H1 (cell line): ENCODE measurements around the gene STAC. TPM values are rescaled to one million over a fixed set of nuclear protein-coding genes. Genes with fewer than 3 reads are reported as not detected.

Experiments
- CBX8 ChIP-seq: fragments of 300-800, 300-1000 bp; sonication (generic); IDR thresholded peaks from 2 replicates; pipeline ENCODE4 v1.7.1; 2016; ENCODE audit warnings: low read depth, low read length, borderline replicate concordance
- CHD1 ChIP-seq: IDR thresholded peaks from 2 replicates; pipeline ENCODE4 v1.6.1; 2012; ENCODE audit warnings: low read depth, low read length, improper control_type of control experiment
- CHD7 ChIP-seq: fragments of 300-600 bp; sonication (generic); IDR thresholded peaks from 2 replicates; pipeline ENCODE4 v1.7.1; 2012; ENCODE audit warnings: low read length, moderate library complexity, mild to moderate bottlenecking, inconsistent platforms; ENCODE audit not compliant: insufficient replicate concordance
- CTBP2 ChIP-seq: IDR thresholded peaks from 2 replicates; pipeline ENCODE4 v1.7.0; 2011; ENCODE audit warnings: borderline replicate concordance, mild to moderate bottlenecking, moderate library complexity, mixed read lengths, low read length; ENCODE audit not compliant: insufficient read depth, insufficient read length
- FOSL1 ChIP-seq: IDR thresholded peaks from 2 replicates; pipeline ENCODE4 v1.6.1; 2011; ENCODE audit warnings: mild to moderate bottlenecking, low read depth, low read length, moderate library complexity; ENCODE audit not compliant: insufficient read depth
- JUND ChIP-seq: IDR thresholded peaks from 2 replicates; pipeline ENCODE4 v1.6.1; 2011; ENCODE audit warnings: mild to moderate bottlenecking, improper control_type of control experiment, low read length
- PHF8 ChIP-seq: fragments of 200-600 bp; sonication (generic); conservative IDR thresholded peaks from 2 replicates; pipeline ENCODE4 v1.7.1; 2012; ENCODE audit warnings: low read depth, mild to moderate bottlenecking, inconsistent platforms, low read length, moderate library complexity
- YY1 ChIP-seq: IDR thresholded peaks from 2 replicates; pipeline ENCODE4 v1.6.1; 2011; ENCODE audit warnings: low read depth, mild to moderate bottlenecking, low read length
- ZNF274 ChIP-seq: IDR thresholded peaks from 2 replicates; pipeline ENCODE4 v1.7.0; 2012; ENCODE audit warnings: low read length, borderline replicate concordance; ENCODE audit errors: extremely low read depth
- polyA plus RNA-seq, 7 experiments: library from polyadenylated mRNA; depleted of rRNA in 3 of 7; stranded (reverse) in 5 of 7; unstranded in 2 of 7; fragments of >200 nt in 5 of 7; fragments of 200-250 nt in 2 of 7; gene quantifications; 1 replicate in 5 of 7; 2 replicates in 1 of 7; 4 replicates in 1 of 7; pipeline versions ENCODE4 v1.2.1 to v1.2.3, GENCODE V29; 2011 to 2013; ENCODE audit warnings: missing spikeins in 2 of 7, mixed read lengths in 2 of 7
- total RNA-seq: library from RNA; stranded (reverse); fragmentation: NEBNext Ultra II Directional; extraction: Animal tissue kit (Norgen Biotek cat#: 25700); gene quantifications from 2 replicates; pipeline ENCODE4 v1.2.1, GENCODE V29; 2021

Gene STAC
- total and polyA plus RNA-seq, 2 of the 8 experiments (the other 6 are each of a cell fraction or from before 2014, with no cell fraction given), result 8.0 to 18.1 TPM

GRCh38 chr3:36596419-36596818 lies 216.1 kb downstream of the STAC start (continued):
- TF ChIP-seq FOSL1 (no peak), YY1 (no peak), PHF8 (no peak), CHD7 (no peak), CHD1 (no peak), CTBP2 (no peak), ZNF274 (no peak), JUND (no peak), CBX8 (no peak)
